Measurements from ENCODE around the gene SAPCD2.

Gene SAPCD2

DNA sequence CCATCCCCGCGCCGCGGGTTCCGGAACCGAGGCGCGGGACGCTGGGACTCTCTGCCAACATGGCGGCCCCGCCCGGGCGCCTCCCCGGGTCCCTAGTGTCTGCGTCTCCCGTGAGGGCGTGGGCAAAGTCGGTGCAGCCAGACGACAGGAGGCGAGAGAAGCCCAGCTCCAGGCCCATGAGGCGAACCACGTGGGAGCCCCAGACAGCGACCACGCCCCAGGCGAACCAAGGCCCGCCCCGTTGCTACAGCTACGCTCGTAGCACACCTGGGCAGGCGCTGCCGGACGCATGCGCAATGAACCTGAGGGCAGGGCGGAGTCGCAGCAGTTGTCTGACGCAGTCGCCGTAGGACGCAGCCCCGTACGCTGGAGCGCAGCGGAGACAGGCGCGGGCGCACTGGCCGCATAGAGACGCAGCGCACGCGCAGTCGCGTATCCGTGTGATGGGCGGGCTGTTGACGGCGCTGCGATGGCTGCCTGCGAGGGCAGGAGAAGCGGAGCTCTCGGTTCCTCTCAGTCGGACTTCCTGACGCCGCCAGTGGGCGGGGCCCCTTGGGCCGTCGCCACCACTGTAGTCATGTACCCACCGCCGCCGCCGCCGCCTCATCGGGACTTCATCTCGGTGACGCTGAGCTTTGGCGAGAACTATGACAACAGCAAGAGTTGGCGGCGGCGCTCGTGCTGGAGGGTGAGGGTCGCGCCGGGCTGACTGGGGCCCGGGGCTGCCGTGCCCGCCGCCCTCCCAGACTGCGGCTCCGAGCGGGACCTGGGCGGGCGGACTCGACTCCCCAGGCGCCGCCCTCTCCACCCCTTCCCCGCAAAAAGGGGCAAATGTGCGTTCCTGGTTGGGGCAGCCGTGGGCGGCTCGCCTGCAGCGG is 16.4 kb upstream of the SAPCD2 start, which contains the start of gene MAN1B1:
Gene MAN1B1, plus strand, starts transcription at position 455 of the 878 bp plus-strand sequence. Its CDS starts 15 bp downstream, at position 470.
- FAIRE-seq: peak; percentile 100

DNA sequence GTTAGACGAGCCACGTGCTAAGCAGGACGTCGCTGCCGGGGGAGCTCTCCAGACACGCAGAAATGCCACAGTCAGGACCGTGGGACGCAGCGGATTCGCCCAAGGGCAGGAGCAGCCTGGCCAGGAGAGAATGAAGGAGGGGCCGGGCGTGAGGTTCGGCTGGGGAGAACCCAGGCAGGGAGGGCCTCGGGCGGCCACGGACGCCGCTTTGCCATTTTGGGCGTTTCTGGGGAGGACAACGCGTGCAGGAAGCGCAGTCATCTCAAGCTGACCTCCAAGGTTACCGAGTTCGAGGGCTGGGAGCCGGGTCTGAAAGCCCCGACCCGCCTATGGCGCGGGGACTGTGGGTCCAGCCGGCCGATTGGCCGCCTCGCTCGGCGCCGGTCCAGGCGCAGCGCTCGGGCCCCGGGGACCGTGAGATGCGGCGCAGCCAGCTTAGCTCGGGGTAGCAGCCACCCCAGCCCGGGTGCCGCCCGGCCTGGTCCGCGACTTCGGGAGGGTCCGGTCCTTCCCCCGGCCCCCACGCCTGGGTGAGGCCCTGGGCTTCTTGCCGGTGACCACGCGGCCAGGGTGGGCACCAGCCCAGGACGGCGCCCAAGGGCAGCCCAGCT is 15.7 kb upstream of the SAPCD2 start:
- no peak for DNase-seq (ENCODE audit: insufficient read length)
- TF ChIP-seq POLR2AphosphoS5 (IDR thresholded peaks at IDR 0.05; ENCODE audit: low read depth, low read length) (0 out of 2 replicates have a peak, but pooled peaks have one; percentile 6), TAF1 (IDR thresholded peaks at IDR 0.05; ENCODE audit: borderline replicate concordance, low read depth, low read length) (no peak), POLR2A (IDR thresholded peaks at IDR 0.05; ENCODE audit: low read depth, low read length) (no peak)
- FAIRE-seq: peak; percentile 80

More for the DNA sequence above, 16.4 kb upstream of the SAPCD2 start, which contains the start of gene MAN1B1:
- peak; percentile 62; the same call in 1 of the 2 replicates for TF ChIP-seq TAF1 (IDR thresholded peaks at IDR 0.05; ENCODE audit: borderline replicate concordance, low read depth, low read length)
- TF ChIP-seq POLR2A (IDR thresholded peaks at IDR 0.05; ENCODE audit: low read depth, low read length): peak; percentile 79
- peak; percentile 52; the same call in 1 of the 2 replicates for TF ChIP-seq POLR2AphosphoS5 (IDR thresholded peaks at IDR 0.05; ENCODE audit: low read depth, low read length)
- DNase-seq (ENCODE audit: insufficient read length): peak; percentile 98

GRCh38 chr9:137084526-137084925 is 14.2 kb upstream of the SAPCD2 start:
- FAIRE-seq: no peak
- no peak for DNase-seq (ENCODE audit: insufficient read length)
- TF ChIP-seq POLR2A (IDR thresholded peaks at IDR 0.05; ENCODE audit: low read depth, low read length) (no peak), TAF1 (IDR thresholded peaks at IDR 0.05; ENCODE audit: borderline replicate concordance, low read depth, low read length) (no peak), POLR2AphosphoS5 (IDR thresholded peaks at IDR 0.05; ENCODE audit: low read depth, low read length) (no peak)

DNA sequence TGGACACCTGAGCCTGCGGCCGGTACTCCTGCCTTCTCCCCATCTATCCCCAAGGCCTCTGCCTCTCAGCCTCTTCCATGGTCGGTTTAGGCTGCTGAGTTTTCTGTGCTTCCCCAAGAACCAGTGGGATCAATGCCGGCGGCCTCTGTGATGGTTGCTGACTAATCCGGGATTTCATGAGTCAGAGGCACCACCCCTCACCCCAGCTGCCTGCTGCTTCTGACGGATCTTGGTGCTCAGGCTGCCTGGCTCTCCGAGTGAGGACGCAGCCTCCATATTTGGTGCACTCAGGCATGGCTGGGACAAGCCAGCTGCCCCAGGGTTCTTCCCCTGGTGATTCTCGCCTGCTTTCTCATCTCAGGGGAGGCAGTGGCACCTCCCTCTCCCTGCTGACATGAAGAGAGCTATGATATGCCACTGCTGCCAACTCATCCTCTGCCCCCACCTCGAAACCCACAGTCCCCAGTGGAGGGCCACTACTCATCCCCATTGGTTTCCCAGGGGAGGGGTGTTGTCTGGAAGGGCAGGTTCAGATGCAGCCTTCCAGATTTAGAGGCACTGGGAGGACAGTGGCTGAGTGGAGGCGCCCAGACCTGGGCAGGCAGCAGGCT is 13.1 kb upstream of the SAPCD2 start:
- DNase-seq (ENCODE audit: insufficient read length): no peak
- no peak for FAIRE-seq
- TF ChIP-seq POLR2AphosphoS5 (IDR thresholded peaks at IDR 0.05; ENCODE audit: low read depth, low read length) (no peak), POLR2A (IDR thresholded peaks at IDR 0.05; ENCODE audit: low read depth, low read length) (no peak), TAF1 (IDR thresholded peaks at IDR 0.05; ENCODE audit: borderline replicate concordance, low read depth, low read length) (no peak)

DNA sequence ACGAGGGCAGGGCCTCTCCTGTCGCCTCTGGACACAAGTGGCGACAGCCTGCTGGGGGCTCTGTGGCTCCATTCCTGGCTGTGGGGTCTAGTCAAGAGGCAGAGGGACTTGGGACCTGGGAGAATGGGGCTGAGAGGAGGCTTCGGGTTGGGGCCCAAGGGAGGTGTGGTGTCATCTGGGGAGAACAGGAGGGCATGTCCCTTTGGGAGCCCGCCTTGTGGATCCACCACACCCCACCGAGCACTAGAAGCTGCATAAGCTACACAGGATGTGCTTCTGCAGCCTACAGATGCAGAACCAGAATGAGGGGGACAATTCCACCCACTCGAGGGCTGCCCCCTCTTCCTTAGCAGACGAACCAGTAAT is 12.6 kb upstream of the SAPCD2 start:
- DNase-seq (ENCODE audit: insufficient read length) (no peak), FAIRE-seq (no peak)
- no peak for TF ChIP-seq TAF1 (IDR thresholded peaks at IDR 0.05; ENCODE audit: borderline replicate concordance, low read depth, low read length)
- no peak for TF ChIP-seq POLR2A (IDR thresholded peaks at IDR 0.05; ENCODE audit: low read depth, low read length)
- no peak for TF ChIP-seq POLR2AphosphoS5 (IDR thresholded peaks at IDR 0.05; ENCODE audit: low read depth, low read length)

GRCh38 chr9:137082222-137082924 is 12.0 kb upstream of the SAPCD2 start:
- FAIRE-seq (no peak), DNase-seq (ENCODE audit: insufficient read length) (no peak)
- no peak for TF ChIP-seq TAF1 (IDR thresholded peaks at IDR 0.05; ENCODE audit: borderline replicate concordance, low read depth, low read length)
- no peak for TF ChIP-seq POLR2A (IDR thresholded peaks at IDR 0.05; ENCODE audit: low read depth, low read length)
- TF ChIP-seq POLR2AphosphoS5 (IDR thresholded peaks at IDR 0.05; ENCODE audit: low read depth, low read length): no peak

DNA sequence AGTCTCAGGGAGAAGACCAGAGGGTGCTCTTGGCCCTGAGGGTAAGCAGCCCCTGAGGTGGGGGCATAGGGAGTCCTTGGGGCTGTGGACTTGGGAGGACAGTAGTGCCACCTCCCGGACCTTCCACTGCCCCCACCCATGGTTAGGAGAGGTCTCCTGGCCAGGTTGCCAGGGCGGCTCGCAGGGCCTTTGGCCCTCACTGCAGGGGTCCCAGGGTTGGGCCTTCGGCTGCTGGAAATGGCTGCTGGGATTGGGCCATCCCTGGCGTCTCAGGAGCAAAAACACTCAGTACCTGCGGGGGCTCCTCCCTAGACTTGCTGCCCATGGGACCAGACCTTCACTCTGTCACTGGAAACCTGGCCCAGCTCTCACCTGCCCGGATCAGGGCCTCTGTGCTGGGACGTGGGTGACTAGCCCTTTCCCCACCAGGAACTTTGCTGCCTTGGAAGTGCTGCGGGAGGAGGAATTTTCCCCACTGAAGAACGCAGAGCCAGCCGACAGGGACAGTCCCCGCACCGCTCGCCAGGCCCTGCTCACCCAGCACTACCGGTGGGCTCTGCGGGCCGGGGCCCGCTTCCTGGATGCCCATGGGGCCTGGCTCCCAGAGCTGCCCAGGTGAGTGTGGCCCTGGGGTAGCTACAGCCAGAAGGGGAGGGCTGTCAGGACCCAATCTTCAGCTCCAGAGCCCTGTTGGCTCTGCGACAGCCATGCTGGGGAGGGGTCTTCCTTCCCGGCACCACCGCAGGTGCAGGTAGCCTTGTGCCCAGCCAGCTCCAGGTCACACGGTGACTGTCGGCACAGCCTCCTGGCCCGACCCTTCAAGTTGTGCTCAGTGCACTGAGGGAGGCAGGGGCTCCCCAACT is 10.1 kb upstream of the SAPCD2 start:
- no peak for TF ChIP-seq POLR2A (IDR thresholded peaks at IDR 0.05; ENCODE audit: low read depth, low read length)
- no peak for TF ChIP-seq TAF1 (IDR thresholded peaks at IDR 0.05; ENCODE audit: borderline replicate concordance, low read depth, low read length)
- TF ChIP-seq POLR2AphosphoS5 (IDR thresholded peaks at IDR 0.05; ENCODE audit: low read depth, low read length): no peak
- no peak for FAIRE-seq
- no peak for DNase-seq (ENCODE audit: insufficient read length)

DNA sequence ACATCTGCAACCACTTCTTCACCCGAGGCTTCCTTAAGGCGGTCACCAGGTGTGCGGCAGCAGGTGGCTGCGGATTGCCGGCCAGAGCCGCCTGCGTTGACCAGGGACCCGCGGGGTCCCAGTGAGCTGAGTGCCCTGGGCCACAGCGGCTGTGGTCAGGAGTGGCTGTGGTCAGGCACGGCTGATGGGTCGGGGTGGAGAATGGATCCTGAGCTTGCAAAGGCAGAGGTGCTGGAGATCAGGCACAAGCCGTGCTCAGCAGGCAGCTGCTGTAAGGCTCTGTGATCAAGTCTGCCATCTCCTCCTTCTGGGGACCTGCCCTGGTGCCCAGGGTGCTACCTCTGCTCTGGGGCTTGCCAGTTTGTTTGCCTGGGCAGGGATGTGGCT is 9.0 kb upstream of the SAPCD2 start:
- DNase-seq (ENCODE audit: insufficient read length): no peak
- TF ChIP-seq TAF1 (IDR thresholded peaks at IDR 0.05; ENCODE audit: borderline replicate concordance, low read depth, low read length): no peak
- no peak for TF ChIP-seq POLR2AphosphoS5 (IDR thresholded peaks at IDR 0.05; ENCODE audit: low read depth, low read length)
- no peak for TF ChIP-seq POLR2A (IDR thresholded peaks at IDR 0.05; ENCODE audit: low read depth, low read length)
- no peak for FAIRE-seq

DNA sequence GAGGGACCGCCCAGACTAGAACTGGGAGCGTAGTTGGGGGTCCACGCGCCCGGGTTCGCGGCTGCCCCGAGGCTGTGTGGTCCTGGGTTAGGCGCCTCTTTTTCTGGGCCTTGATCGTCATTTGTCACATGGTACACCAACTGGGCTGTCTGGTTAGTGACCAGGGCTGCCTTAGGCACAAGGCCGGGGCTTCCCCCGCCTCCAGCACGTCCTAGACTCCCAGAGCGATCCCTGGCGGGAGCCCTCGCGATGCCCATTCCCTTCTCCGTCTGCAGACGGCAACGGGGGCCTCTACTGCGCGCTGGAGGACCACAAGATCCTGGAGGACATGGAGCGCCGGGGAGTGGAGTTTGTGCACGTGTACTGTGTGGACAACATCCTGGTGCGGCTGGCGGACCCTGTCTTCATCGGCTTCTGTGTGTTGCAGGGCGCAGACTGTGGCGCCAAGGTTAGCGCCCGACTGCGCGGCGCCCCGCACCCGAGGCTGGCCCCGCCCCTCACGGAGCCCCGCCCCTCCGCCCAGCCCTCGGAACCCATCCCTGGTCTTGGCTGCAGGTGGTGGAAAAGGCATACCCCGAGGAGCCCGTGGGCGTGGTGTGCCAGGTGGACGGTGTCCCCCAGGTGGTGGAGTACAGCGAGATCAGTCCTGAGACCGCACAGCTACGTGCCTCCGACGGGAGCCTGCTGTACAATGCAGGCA is 8.5 kb upstream of the SAPCD2 start:
- no peak for TF ChIP-seq TAF1 (IDR thresholded peaks at IDR 0.05; ENCODE audit: borderline replicate concordance, low read depth, low read length)
- TF ChIP-seq POLR2A (IDR thresholded peaks at IDR 0.05; ENCODE audit: low read depth, low read length): no peak
- TF ChIP-seq POLR2AphosphoS5 (IDR thresholded peaks at IDR 0.05; ENCODE audit: low read depth, low read length): no peak
- no peak for FAIRE-seq
- no peak for DNase-seq (ENCODE audit: insufficient read length)

Data from GM12892 (cell line).